Fibroblast of lung (primary cell): ENCODE results near the gene GJB4. TPM values are rescaled to one million over a fixed set of nuclear protein-coding genes. Genes with fewer than 3 reads are reported as not detected.

Experiments
- DNase-seq, 2 donors: peaks; one replicate each; pipeline versions ENCODE4 v3.0.0 to v3.0.0-alpha.2; 2010; ENCODE audit warnings: low read depth in 2 of 2
- H2AFZ ChIP-seq: 2 replicates; pipeline ENCODE4 v1.5.1; 2012; ENCODE audit warnings: low read length, control low read depth, inconsistent platforms
- H3K27ac ChIP-seq: 2 replicates; pipeline ENCODE4 v1.5.1; 2011; ENCODE audit warnings: low read length, control low read depth; ENCODE audit not compliant: insufficient read depth
- H3K27me3 ChIP-seq: 2 replicates; pipeline ENCODE4 v1.5.1; 2011; ENCODE audit warnings: mild to moderate bottlenecking, low read length; ENCODE audit not compliant: control insufficient read depth, insufficient read depth
- H3K36me3 ChIP-seq: 2 replicates; pipeline ENCODE4 v1.5.1; 2011; ENCODE audit warnings: low read length; ENCODE audit not compliant: control insufficient read depth, insufficient read depth
- H3K4me1 ChIP-seq: 2 replicates; pipeline ENCODE4 v1.5.1; 2011; ENCODE audit warnings: low read length; ENCODE audit not compliant: control insufficient read depth, insufficient read depth; ENCODE audit errors: extremely low read depth
- H3K4me2 ChIP-seq: 2 replicates; pipeline ENCODE4 v1.5.1; 2011; ENCODE audit warnings: low read length, control low read depth; ENCODE audit not compliant: insufficient read depth; ENCODE audit errors: extremely low read depth
- H3K4me3 ChIP-seq, 4 experiments: fragments of 200-600 bp in 1 of 4; sonication (generic) in 1 of 4; replicated peaks in 1 of 4; 2 replicates each; pipeline ENCODE4 v1.5.1; 2011 to 2016; ENCODE audit warnings: low read length in 4 of 4, low read depth in 3 of 4, mild to moderate bottlenecking in 3 of 4, control low read depth in 2 of 4, inconsistent platforms in 1 of 4, mixed read lengths in 1 of 4; ENCODE audit not compliant: insufficient read depth in 1 of 4; ENCODE audit errors: control extremely low read depth in 1 of 4
- H3K79me2 ChIP-seq: 2 replicates; pipeline ENCODE4 v1.5.1; 2012; ENCODE audit warnings: mild to moderate bottlenecking, low read length, inconsistent platforms; ENCODE audit not compliant: control insufficient read depth, insufficient read depth
- H3K9ac ChIP-seq: 2 replicates; pipeline ENCODE4 v1.5.1; 2011; ENCODE audit warnings: mild to moderate bottlenecking, low read length, control low read depth; ENCODE audit not compliant: insufficient read depth
- H3K9me3 ChIP-seq: 2 replicates; pipeline ENCODE4 v1.5.1; 2012; ENCODE audit warnings: low read depth, low read length; ENCODE audit not compliant: control insufficient read depth, insufficient read depth
- H4K20me1 ChIP-seq: 2 replicates; pipeline ENCODE4 v1.5.1; 2011; ENCODE audit warnings: low read length; ENCODE audit not compliant: control insufficient read depth, insufficient read depth; ENCODE audit errors: extremely low read depth
- EZH2 ChIP-seq: IDR thresholded peaks from 2 replicates; pipeline ENCODE4 v1.5.1; 2012; ENCODE audit warnings: low read length, control low read depth, mild to moderate bottlenecking; ENCODE audit errors: missing control alignments
- polyA plus RNA-seq, 2 donors: library from polyadenylated mRNA; depleted of rRNA in 1 of 2; stranded (reverse) in 1 of 2; unstranded in 1 of 2; fragments of >200 nt; gene quantifications; 2 replicates each; pipeline ENCODE4 v1.2.1, GENCODE V29; 2011 to 2012; ENCODE audit warnings: missing spikeins in 1 of 2
- total RNA-seq: library from RNA; depleted of rRNA; stranded (reverse); fragments of >200 nt; gene quantifications from 2 replicates; pipeline ENCODE4 v1.2.1, GENCODE V29; 2014
- TF ChIP-seq, protein P1 (sequence below), 2 donors: IDR thresholded peaks in 1 of 2; conservative IDR thresholded peaks in 1 of 2; 1 replicate in 1 of 2; 2 replicates in 1 of 2; pipeline ENCODE4 v1.5.1; 2011 to 2012; ENCODE audit warnings: low read length in 2 of 2, control low read depth in 1 of 2, inconsistent platforms in 1 of 2, low read depth in 1 of 2, mild to moderate bottlenecking in 1 of 2

The GJB4 gene
- total and polyA plus RNA-seq, 2 donors (not counting 1 experiment from before 2014, with no cell fraction given): not detected

DNA sequence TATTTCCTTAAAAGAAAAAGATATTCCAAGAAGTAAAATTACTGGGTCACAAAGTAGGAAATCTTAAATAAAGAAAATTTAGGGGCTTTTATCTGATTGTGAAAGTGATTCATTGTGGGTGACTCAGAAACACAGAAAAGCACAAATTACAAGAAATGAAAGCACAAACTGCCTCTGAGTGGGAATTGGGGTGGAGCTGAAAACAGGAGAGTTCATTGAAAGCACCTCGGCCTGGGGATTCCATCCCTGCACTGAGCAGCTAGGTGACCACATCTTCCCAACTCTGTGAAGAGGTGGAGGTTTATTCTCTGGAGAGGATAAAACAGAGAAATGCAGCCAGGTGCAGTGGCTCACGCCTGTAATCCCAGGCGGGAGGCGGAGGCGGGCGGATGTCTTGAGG, 40.7 kb downstream of the GJB4 start:
- DNase-seq: peak in 1 of 2 donors; percentile 48
- H2AFZ ChIP-seq: no peak overlapping the region
- H3K9me3 ChIP-seq: no peaks in the 10 kb centered on the region
- no peak overlapping the region for H3K4me3 ChIP-seq
- no peaks in the 10 kb centered on the region for H4K20me1 ChIP-seq
- no peaks in the 10 kb centered on the region for H3K27me3 ChIP-seq
- H3K79me2 ChIP-seq: no peaks in the 10 kb centered on the region
- no peaks in the 10 kb centered on the region for H3K4me1 ChIP-seq
- H3K9ac ChIP-seq: no peak overlapping the region
- no peaks in the 10 kb centered on the region for H3K36me3 ChIP-seq
- no peak overlapping the region for H3K4me2 ChIP-seq
- no peak overlapping the region for H3K27ac ChIP-seq
- no peak for TF ChIP-seq EZH2
- TF ChIP-seq, protein P1, sequence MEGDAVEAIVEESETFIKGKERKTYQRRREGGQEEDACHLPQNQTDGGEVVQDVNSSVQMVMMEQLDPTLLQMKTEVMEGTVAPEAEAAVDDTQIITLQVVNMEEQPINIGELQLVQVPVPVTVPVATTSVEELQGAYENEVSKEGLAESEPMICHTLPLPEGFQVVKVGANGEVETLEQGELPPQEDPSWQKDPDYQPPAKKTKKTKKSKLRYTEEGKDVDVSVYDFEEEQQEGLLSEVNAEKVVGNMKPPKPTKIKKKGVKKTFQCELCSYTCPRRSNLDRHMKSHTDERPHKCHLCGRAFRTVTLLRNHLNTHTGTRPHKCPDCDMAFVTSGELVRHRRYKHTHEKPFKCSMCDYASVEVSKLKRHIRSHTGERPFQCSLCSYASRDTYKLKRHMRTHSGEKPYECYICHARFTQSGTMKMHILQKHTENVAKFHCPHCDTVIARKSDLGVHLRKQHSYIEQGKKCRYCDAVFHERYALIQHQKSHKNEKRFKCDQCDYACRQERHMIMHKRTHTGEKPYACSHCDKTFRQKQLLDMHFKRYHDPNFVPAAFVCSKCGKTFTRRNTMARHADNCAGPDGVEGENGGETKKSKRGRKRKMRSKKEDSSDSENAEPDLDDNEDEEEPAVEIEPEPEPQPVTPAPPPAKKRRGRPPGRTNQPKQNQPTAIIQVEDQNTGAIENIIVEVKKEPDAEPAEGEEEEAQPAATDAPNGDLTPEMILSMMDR (conservative IDR thresholded peaks at IDR 0.05 in 1 of 2, IDR thresholded peaks at IDR 0.05 in 1 of 2; ENCODE audit: low read depth in 1 of 2, low read length in 2 of 2): no peak

GRCh38 chr1:34803770-34804169, 44.2 kb downstream of the GJB4 start:
- Histone ChIP-seq H2AFZ (no peak overlapping the region), H3K79me2 (no peaks in the 10 kb centered on the region), H3K9me3 (no peaks in the 10 kb centered on the region), H3K27me3 (no peaks in the 10 kb centered on the region), H3K27ac (no peak overlapping the region), H3K4me3 (no peak overlapping the region), H3K36me3 (no peaks in the 10 kb centered on the region), H3K4me2 (no peak overlapping the region), H3K4me1 (no peaks in the 10 kb centered on the region), H3K9ac (no peak overlapping the region), H4K20me1 (no peaks in the 10 kb centered on the region)
- TF ChIP-seq, protein P1 (conservative IDR thresholded peaks at IDR 0.05 in 1 of 2, IDR thresholded peaks at IDR 0.05 in 1 of 2; ENCODE audit: low read depth in 1 of 2, low read length in 2 of 2): no peak
- no peak for TF ChIP-seq EZH2
- no peak for DNase-seq

- H4K20me1 ChIP-seq: no peaks in the 10 kb centered on the region
- TF ChIP-seq, protein P1 (conservative IDR thresholded peaks at IDR 0.05 in 1 of 2, IDR thresholded peaks at IDR 0.05 in 1 of 2; ENCODE audit: low read depth in 1 of 2, low read length in 2 of 2): no peak
- TF ChIP-seq EZH2: no peak
- no peak overlapping the region for H3K27ac ChIP-seq
- peak in 1 of 2 donors; percentile 60 for DNase-seq
- no peaks in the 10 kb centered on the region for H3K27me3 ChIP-seq
- no peak overlapping the region for H3K4me2 ChIP-seq
- no peak overlapping the region for H3K4me3 ChIP-seq
- no peak overlapping the region for H2AFZ ChIP-seq
- no peaks in the 10 kb centered on the region for H3K4me1 ChIP-seq
- no peaks in the 10 kb centered on the region for H3K9me3 ChIP-seq
- H3K36me3 ChIP-seq: no peaks in the 10 kb centered on the region
- no peak overlapping the region for H3K9ac ChIP-seq
- no peaks in the 10 kb centered on the region for H3K79me2 ChIP-seq
Observed at GRCh38 chr1:34806396-34806795, 46.9 kb downstream of the GJB4 start.
